Activated CD4-positive, alpha-beta memory T cell treated with anti-CD3 and anti-CD28 coated beads for 36 hours (primary cell): ENCODE measurements around the gene TRMT2A. TPM values are rescaled to one million over a fixed set of nuclear protein-coding genes. Genes with fewer than 3 reads are reported as not detected.

Experiments
- CTCF ChIA-PET: fragments of 350-600 bp; sonication (Branson Sonifier 250); formaldehyde crosslinking; loops from one replicate; lab custom pipeline; 2021; ENCODE audit warnings: antibody characterized with exemption, inconsistent platforms; lab: Charles Lee
- POLR2A ChIA-PET: fragments of 350-600 bp; sonication (Branson Sonifier 250); formaldehyde crosslinking; loops from one replicate; lab custom pipeline; 2021; ENCODE audit warnings: antibody characterized with exemption; lab: Charles Lee
- DNase-seq: peaks from one replicate; pipeline ENCODE4 v3.0.0-alpha.2; 2020
- H3K27ac Mint-ChIP-seq: one replicate; pipeline ENCODE4 v1.8.0; 2021; ENCODE audit warnings: mixed read lengths
- H3K27me3 Mint-ChIP-seq: one replicate; pipeline ENCODE4 v1.8.0; 2021; ENCODE audit warnings: mixed read lengths
- H3K36me3 Mint-ChIP-seq: one replicate; pipeline ENCODE4 v1.8.0; 2021; ENCODE audit warnings: mixed read lengths
- H3K4me1 Mint-ChIP-seq: one replicate; pipeline ENCODE4 v1.8.0; 2021; ENCODE audit warnings: low read depth, mixed read lengths
- H3K4me3 Mint-ChIP-seq: one replicate; pipeline ENCODE4 v1.8.0; 2021; ENCODE audit warnings: mild to moderate bottlenecking, mixed read lengths
- H3K9me3 Mint-ChIP-seq: one replicate; pipeline ENCODE4 v1.8.0; 2021; ENCODE audit warnings: mixed read lengths
- intact Hi-C: fragments of 100-400 bp; cut with micrococcal nuclease; formaldehyde crosslinking; loops from one replicate; pipeline ENCODE4 v1.15.1; 2023
- total RNA-seq, 2 experiments: library from RNA; stranded (reverse); gene quantifications; one replicate each; pipeline ENCODE4 v1.2.3, GENCODE V29; 2021

TRMT2A gene
- total RNA-seq, 2 experiments from 2014 or later = 70.6 to 75.8 TPM

DNA sequence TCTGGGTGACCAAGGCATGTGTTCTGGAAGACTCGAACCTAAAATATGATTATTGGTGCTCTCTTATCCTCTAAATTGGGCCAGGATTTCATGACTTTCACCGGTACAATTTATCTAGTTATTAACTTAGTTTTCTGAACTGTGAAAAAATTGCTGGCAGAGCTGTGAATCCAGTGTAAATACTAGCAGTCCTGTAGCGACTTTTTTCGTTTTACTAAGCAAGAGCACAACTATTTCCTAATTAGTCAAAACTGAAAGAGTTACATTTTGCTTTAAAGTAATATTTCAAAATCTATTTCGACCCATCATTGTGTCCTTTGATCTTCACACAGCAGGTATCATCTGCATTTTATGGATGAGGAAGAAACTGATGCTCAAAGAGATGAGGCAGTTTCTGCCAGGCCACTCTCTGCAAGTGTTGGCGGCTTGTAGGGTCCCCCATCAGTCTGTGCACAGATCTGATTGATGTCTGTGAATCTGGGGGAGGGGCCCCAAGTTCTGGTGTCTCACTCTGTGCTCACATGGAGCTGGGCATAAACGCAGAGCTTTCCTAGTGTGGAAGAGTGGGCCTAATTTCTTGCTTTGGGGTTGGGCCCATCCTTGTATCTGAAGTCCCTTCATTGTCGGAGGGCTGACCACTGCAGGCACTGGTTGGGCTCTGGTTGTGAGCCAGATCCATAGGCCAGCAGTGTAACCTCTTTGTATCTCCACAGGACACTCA is 1.4 kb upstream of the TRMT2A start:
- POLR2A ChIA-PET = interaction anchor here (1.3 to 2.5 kb wide), 3 partner anchors 8 to 11 kb away, joined by 3 to 17 read pairs (median 6); no protein-coding TSS in a partner anchor
- Mint-ChIP-seq H3K27me3 (no peaks in the 10 kb centered on the region), H3K36me3 (peaks cover 53% of the 10 kb centered on the region), H3K4me3 (peak overlapping the region; percentile 92), H3K9me3 (no peaks in the 10 kb centered on the region), H3K4me1 (peaks cover 40% of the 10 kb centered on the region), H3K27ac (peak overlapping the region; percentile 91)
- intact Hi-C loops = no loop called here
- no peak for DNase-seq
- CTCF ChIA-PET = interaction anchor here (0.8 to 2.4 kb wide), 3 partner anchors 11 to 148 kb away, joined by 3 to 14 read pairs (median 4); no protein-coding TSS in a partner anchor

GRCh38 chr22:20117633-20118299 is 740 bp upstream of the TRMT2A start:
- peaks cover 40% of the 10 kb centered on the region for H3K4me1 Mint-ChIP-seq
- peaks cover 53% of the 10 kb centered on the region for H3K36me3 Mint-ChIP-seq
- H3K27ac Mint-ChIP-seq = peak overlapping the region; percentile 91
- no peaks in the 10 kb centered on the region for H3K9me3 Mint-ChIP-seq
- H3K27me3 Mint-ChIP-seq = no peaks in the 10 kb centered on the region
- intact Hi-C loops = loop anchor here (1.0 to 2.0 kb wide), 5 partner anchors 14 to 262 kb away; partner anchors contain the start of genes TANGO2 and ZDHHC8
- POLR2A ChIA-PET = interaction anchor here (0.7 to 2.5 kb wide), 4 partner anchors 9 to 96 kb away, joined by 3 to 17 read pairs (median 4); no protein-coding TSS in a partner anchor
- CTCF ChIA-PET = interaction anchor here (0.8 to 1.3 kb wide), 4 partner anchors 11 to 147 kb away, joined by 3 to 6 read pairs (median 4); no protein-coding TSS in a partner anchor
- DNase-seq = peak; percentile 88
- peak overlapping the region; percentile 92 for H3K4me3 Mint-ChIP-seq

DNA sequence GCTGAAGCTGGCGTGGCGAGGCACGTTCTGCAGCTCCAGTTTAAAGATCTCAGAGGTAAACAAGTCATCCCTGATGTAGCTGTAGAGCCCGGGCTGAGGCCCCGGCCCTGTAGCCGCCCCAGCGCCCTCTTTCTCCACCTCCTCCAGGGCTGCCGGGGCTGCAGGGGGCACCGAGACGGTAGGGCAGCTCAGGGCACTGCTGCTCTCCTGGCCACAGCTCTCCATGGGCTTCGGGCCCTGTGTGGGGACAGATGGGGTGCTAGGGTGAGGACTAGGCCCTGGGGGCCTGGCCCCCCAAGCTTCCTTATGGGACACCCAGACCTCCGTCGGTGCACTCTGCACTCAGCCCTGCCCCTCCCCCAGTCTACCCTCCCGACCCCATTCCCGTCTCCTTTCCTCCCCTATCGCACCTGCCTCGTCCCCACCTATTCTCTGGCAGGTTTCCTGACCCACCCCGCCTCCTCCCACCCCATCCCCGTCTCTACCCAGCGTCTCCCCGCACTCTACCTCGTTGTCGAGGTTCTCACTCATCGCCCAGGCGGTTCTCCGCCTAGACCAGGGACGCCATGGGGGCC is 563 bp downstream of the TRMT2A start:
- Mint-ChIP-seq H3K4me3 (peak overlapping the region; percentile 88), H3K27me3 (no peaks in the 10 kb centered on the region), H3K9me3 (no peaks in the 10 kb centered on the region), H3K4me1 (peaks cover 38% of the 10 kb centered on the region), H3K36me3 (peaks cover 44% of the 10 kb centered on the region), H3K27ac (peak overlapping the region; percentile 92)
- POLR2A ChIA-PET = interaction anchor here (0.7 to 2.5 kb wide), 5 partner anchors 13 to 97 kb away, joined by 3 to 17 read pairs (median 3); no protein-coding TSS in a partner anchor
- no peak for DNase-seq
- intact Hi-C loops = loop anchor here (2.0 kb wide), 1 partner anchor 96 kb away; the partner anchor contains the start of gene TANGO2
- CTCF ChIA-PET = interaction anchor here (1.0 to 1.3 kb wide), 2 partner anchors 13 to 20 kb away, joined by 3 to 6 read pairs; no protein-coding TSS in a partner anchor

GRCh38 chr22:20115691-20116375 is 1.2 kb downstream of the TRMT2A start, which contains the start of gene RANBP1:
TSS of gene RANBP1 (plus strand) at chr22:20116104. CDS start at chr22:20116185, 81 bp downstream.
- POLR2A ChIA-PET = interaction anchor here (1.4 to 1.5 kb wide), 2 partner anchors 13 to 15 kb away, joined by 3 to 7 read pairs; no protein-coding TSS in a partner anchor
- H3K4me3 Mint-ChIP-seq = peak within 1 kb of the TSS; percentile 88

GRCh38 chr22:20114506-20115475 is 2.2 kb downstream of the TRMT2A start:
- Mint-ChIP-seq H3K27me3 (no peaks in the 10 kb centered on the region), H3K36me3 (peaks cover 35% of the 10 kb centered on the region), H3K27ac (peak overlapping the region; percentile 72), H3K9me3 (no peaks in the 10 kb centered on the region), H3K4me1 (peaks cover 32% of the 10 kb centered on the region), H3K4me3 (peak overlapping the region; percentile 52)
- POLR2A ChIA-PET = interaction anchor here (1.4 to 1.5 kb wide), 2 partner anchors 14 kb away, joined by 3 to 7 read pairs; no protein-coding TSS in a partner anchor
- no peak for DNase-seq
- CTCF ChIA-PET = no interaction called here
- intact Hi-C loops = no loop called here

More at GRCh38 chr22:20115691-20116375, 1.2 kb downstream of the TRMT2A start, which contains the start of gene RANBP1:
- intact Hi-C loops = loop anchor here (2.0 kb wide), 1 partner anchor 95 kb away; the partner anchor contains the start of gene TANGO2
- CTCF ChIA-PET = no interaction called here
- DNase-seq = no peak
- no peaks in the 10 kb centered on the region for H3K27me3 Mint-ChIP-seq
- no peaks in the 10 kb centered on the region for H3K9me3 Mint-ChIP-seq
- peaks cover 43% of the 10 kb centered on the region for H3K36me3 Mint-ChIP-seq
- H3K27ac Mint-ChIP-seq = peak within 1 kb of the TSS; percentile 92
- H3K4me1 Mint-ChIP-seq = peaks cover 41% of the 10 kb centered on the region

DNA sequence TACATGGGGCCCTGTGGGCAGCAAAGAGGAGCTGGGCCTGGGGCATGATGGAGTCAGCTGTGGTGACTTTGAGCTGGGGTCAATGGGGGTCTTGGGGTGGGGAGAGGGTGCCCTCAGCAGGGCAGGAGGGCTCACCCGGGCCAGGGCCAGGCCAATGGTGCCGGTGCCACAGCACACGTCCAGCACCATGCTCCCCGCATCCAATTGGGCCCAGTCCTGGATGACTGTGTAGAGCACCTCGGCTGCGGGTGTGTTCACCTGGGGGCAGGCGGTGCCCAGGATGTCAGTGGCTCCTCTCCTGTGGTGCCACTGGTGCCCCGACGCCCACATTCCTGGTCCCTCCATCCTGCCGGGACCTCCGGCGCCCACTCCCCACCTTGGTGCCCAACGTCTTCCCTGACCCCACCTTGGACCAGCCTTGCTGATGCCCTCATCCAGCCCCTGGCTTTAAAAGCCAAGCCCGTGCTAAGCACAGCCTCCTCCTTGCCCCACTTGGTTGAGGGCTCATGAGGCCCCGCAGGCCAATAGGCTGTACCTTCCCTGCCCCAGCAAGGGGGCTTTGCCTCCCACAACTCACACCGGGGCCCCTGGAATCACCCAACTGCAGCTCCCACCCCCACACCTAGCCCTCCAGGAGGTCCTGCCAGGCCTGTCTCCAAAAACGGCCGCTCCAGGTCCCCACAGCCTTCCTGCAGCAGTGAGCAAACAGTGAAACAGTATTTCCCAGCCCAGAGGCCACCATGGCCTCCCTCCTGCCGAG is 3.3 kb downstream of the TRMT2A start:
- no peak for DNase-seq
- H3K4me3 Mint-ChIP-seq = no peak overlapping the region
- peaks cover 22% of the 10 kb centered on the region for H3K4me1 Mint-ChIP-seq
- intact Hi-C loops = no loop called here
- peak overlapping the region; percentile 45 for H3K27ac Mint-ChIP-seq
- ChIA-PET POLR2A (no interaction called here), CTCF (no interaction called here)
- H3K27me3 Mint-ChIP-seq = no peaks in the 10 kb centered on the region
- H3K9me3 Mint-ChIP-seq = no peaks in the 10 kb centered on the region
- peaks cover 27% of the 10 kb centered on the region for H3K36me3 Mint-ChIP-seq

- Mint-ChIP-seq H3K27me3 (no peaks in the 10 kb centered on the region), H3K27ac (peak overlapping the region; percentile 81), H3K4me1 (peaks cover 19% of the 10 kb centered on the region), H3K4me3 (no peak overlapping the region), H3K36me3 (peaks cover 23% of the 10 kb centered on the region), H3K9me3 (no peaks in the 10 kb centered on the region)
- DNase-seq = no peak
- intact Hi-C loops = no loop called here
- ChIA-PET CTCF (interaction anchor here (0.6 to 1.2 kb wide), 3 partner anchors 11 to 148 kb away, joined by 3 to 4 read pairs (median 3); no protein-coding TSS in a partner anchor), POLR2A (no interaction called here)
These were observed 4.2 kb downstream of the TRMT2A start for GRCh38 chr22:20112623-20113511.

DNA sequence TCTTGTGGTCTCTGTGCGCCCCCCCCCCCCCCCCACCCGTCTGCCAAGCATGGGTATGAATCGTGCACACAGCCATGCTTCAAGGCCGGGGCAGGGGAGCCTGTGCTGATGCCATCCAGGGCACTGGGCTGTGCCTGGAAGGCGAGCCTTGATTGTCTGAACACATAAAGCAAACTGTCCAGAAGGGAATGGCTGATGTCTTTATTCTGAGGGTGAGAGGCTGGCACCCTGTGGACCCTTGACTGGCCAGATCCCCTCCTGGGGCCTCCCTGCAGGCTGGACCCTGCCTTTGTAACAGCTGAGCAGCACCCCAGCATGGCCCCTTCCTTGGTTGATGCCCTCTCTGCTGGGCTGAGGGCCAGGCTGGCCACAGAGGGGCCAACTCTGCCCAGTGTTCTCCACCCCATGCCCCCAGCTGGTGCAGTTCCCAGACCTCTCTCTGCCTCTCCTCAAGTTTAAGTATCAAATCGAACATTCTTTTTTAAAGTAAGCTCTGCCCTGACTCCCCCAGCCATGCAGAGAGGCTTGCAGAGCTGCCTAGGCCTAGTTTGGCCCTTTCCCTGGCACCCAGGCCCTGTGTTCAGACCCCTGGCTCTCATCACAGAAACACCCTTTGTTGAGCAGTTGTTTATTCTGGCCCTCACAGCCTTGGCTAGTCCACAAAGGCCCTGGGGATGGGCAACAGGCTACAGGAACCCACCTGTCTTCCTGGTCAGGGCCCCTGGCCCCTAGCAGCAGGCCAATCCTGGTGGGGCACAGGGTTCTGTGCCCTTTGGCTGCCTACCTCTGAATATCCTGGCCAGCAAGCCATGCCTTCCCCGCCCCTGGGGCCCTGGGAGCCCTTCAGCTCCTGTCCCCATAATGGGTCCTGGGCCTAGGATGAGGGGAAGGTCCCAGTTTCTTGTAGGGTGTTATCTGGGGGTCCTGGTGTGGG is 5.1 kb downstream of the TRMT2A start:
- Mint-ChIP-seq H3K4me1 (peaks cover 19% of the 10 kb centered on the region), H3K9me3 (no peaks in the 10 kb centered on the region), H3K4me3 (no peak overlapping the region), H3K36me3 (peaks cover 22% of the 10 kb centered on the region), H3K27ac (peak overlapping the region; percentile 81), H3K27me3 (no peaks in the 10 kb centered on the region)
- ChIA-PET POLR2A (no interaction called here), CTCF (interaction anchor here (0.6 to 1.7 kb wide), 8 partner anchors 10 to 476 kb away, joined by 3 to 14 read pairs (median 3); no protein-coding TSS in a partner anchor)
- intact Hi-C loops = no loop called here
- no peak for DNase-seq
